H1 (cell line): ENCODE results near the gene DCAF7. TPM values are rescaled to one million over a fixed set of nuclear protein-coding genes. Genes with fewer than 3 reads are reported as not detected.

ENCODE experiments used
- EGR1 ChIP-seq: IDR thresholded peaks from 2 replicates; pipeline ENCODE4 v1.6.1; 2011; ENCODE audit warnings: low read depth, low read length, borderline replicate concordance
- RAD21 ChIP-seq, 2 experiments: IDR thresholded peaks in 1 of 2; conservative IDR thresholded peaks in 1 of 2; 2 replicates each; pipeline ENCODE4 v1.6.1; 2011; ENCODE audit warnings: low read depth in 2 of 2, low read length in 2 of 2, improper control_type of control experiment in 1 of 2, inconsistent platforms in 1 of 2, mild to moderate bottlenecking in 1 of 2, moderate library complexity in 1 of 2
- TBP ChIP-seq: IDR thresholded peaks from 2 replicates; pipeline ENCODE4 v1.6.1; 2011; ENCODE audit warnings: low read depth, low read length, improper control_type of control experiment
- polyA plus RNA-seq, 7 experiments: library from polyadenylated mRNA; depleted of rRNA in 3 of 7; stranded (reverse) in 5 of 7; unstranded in 2 of 7; fragments of >200 nt in 5 of 7; fragments of 200-250 nt in 2 of 7; gene quantifications; 1 replicate in 5 of 7; 2 replicates in 1 of 7; 4 replicates in 1 of 7; pipeline versions ENCODE4 v1.2.1 to v1.2.3, GENCODE V29; 2011 to 2013; ENCODE audit warnings: missing spikeins in 2 of 7, mixed read lengths in 2 of 7
- total RNA-seq: library from RNA; stranded (reverse); fragmentation: NEBNext Ultra II Directional; extraction: Animal tissue kit (Norgen Biotek cat#: 25700); gene quantifications from 2 replicates; pipeline ENCODE4 v1.2.1, GENCODE V29; 2021

Gene DCAF7
- total and polyA plus RNA-seq, 2 of the 8 experiments (the other 6 are each of a cell fraction or from before 2014, with no cell fraction given), result 74.9 to 94.1 TPM

DNA sequence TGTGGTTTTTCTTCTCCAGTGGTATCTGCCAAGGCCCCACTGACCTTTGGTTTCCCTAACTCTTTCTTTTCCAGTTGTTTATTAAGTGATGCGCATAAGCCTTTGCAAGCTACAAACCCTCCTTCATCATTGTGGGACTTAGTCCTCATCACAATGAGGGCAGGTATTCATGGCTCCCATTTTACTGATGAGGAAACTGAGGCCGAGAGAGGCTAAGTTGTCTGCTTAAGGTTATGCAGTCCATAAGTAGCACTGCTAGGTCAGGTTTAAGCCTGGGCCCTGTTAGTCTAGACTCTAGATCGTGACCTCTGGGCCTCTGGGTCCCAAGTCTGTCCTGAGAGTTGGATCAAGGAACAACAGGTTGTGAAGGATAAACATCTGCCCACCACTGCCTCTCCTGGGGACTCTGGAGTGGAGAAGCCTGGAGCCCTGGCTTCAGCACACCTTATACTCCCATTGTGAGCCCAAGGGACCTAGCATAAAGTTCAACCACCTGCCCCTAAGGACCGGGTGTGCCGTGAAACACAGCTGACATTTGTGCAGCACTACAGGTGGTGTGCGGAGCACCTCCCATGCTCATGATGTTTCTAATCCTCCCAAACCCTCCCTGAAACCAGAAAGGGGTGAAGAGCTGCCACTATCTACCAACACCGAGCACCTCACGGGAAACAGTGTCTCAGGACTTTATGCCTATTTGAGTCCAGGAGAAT, 32.3 kb upstream of the DCAF7 start (continued):
- no peak for TF ChIP-seq RAD21 (IDR thresholded peaks at IDR 0.05 in 1 of 2, conservative IDR thresholded peaks at IDR 0.05 in 1 of 2; ENCODE audit: low read depth in 2 of 2, low read length in 2 of 2)
- TF ChIP-seq TBP, result no peak
- TF ChIP-seq EGR1, result no peak
- TF ChIP-seq, all 59 proteins: peak for 0
